H1 (cell line): ENCODE data around the gene SEPTIN5. TPM values are rescaled to one million over a fixed set of nuclear protein-coding genes. Genes with fewer than 3 reads are reported as not detected.
A peak's percentile ranks its signal among the peaks of the same experiment; 100 is the strongest.

ENCODE experiments used
- CTCF ChIA-PET: fragments of 300-600 bp; sonication (Branson Sonifier 250); formaldehyde crosslinking; loops from one replicate; lab custom pipeline; 2021; ENCODE audit not compliant: partially characterized antibody; lab: Charles Lee
- POLR2A ChIA-PET: fragments of 300-600 bp; sonication (Branson Sonifier 250); formaldehyde crosslinking; loops from one replicate; lab custom pipeline; 2021; ENCODE audit warnings: inconsistent platforms; ENCODE audit not compliant: partially characterized antibody; lab: Charles Lee
- DNase-seq, 2 experiments: peaks; one replicate each; pipeline versions ENCODE4 v3.0.0 to v3.0.0-alpha.2; 2010 to 2022; ENCODE audit warnings: low spot score in 2 of 2, low read depth in 1 of 2, mixed read lengths in 1 of 2
- FAIRE-seq: peaks from 2 replicates; lab custom pipeline; 2011; peaks lifted over from hg19 to GRCh38; lab: Jason Lieb, UNC
- H2AFZ ChIP-seq: 2 replicates; pipeline ENCODE4 v1.8.1; 2012; ENCODE audit warnings: low read length, inconsistent platforms
- H2AK5ac ChIP-seq: 2 replicates; pipeline ENCODE4 v1.6.1; 2013; ENCODE audit warnings: low read depth, low read length
- H2BK120ac ChIP-seq: replicated peaks from 2 replicates; pipeline ENCODE3; 2013; ENCODE audit warnings: low read depth, low read length, inconsistent platforms
- H2BK12ac ChIP-seq: 2 replicates; pipeline ENCODE4 v1.6.1; 2013; ENCODE audit warnings: low read depth, low read length
- H2BK15ac ChIP-seq: 2 replicates; pipeline ENCODE4 v1.6.1; 2013; ENCODE audit warnings: low read length
- H2BK20ac ChIP-seq: 2 replicates; pipeline ENCODE4 v1.6.1; 2013; ENCODE audit warnings: low read length
- H2BK5ac ChIP-seq: 2 replicates; pipeline ENCODE4 v1.6.1; 2013; ENCODE audit warnings: low read depth, low read length
- H3K14ac ChIP-seq: 2 replicates; pipeline ENCODE4 v1.6.1; 2013; ENCODE audit warnings: inconsistent platforms; ENCODE audit not compliant: insufficient read length
- H3K18ac ChIP-seq: 2 replicates; pipeline ENCODE4 v1.6.1; 2013; ENCODE audit warnings: low read length; ENCODE audit errors: extremely low read depth
- H3K23ac ChIP-seq: 2 replicates; pipeline ENCODE4 v1.6.1; 2013; ENCODE audit warnings: inconsistent platforms; ENCODE audit not compliant: insufficient read length
- H3K23me2 ChIP-seq: 2 replicates; pipeline ENCODE4 v1.6.1; 2013; ENCODE audit warnings: low read depth, low read length
- H3K27ac ChIP-seq: 2 replicates; pipeline ENCODE4 v1.6.1; 2011; ENCODE audit warnings: low read depth, low read length, inconsistent platforms
- H3K27me3 ChIP-seq, 4 experiments: replicated peaks in 1 of 4; 1 replicate in 1 of 4; 2 replicates in 3 of 4; pipeline versions ENCODE4 v1.6.1 to v1.8.1; 2011 to 2013; ENCODE audit warnings: low read length in 3 of 4, mild to moderate bottlenecking in 3 of 4, inconsistent platforms in 2 of 4, mixed read lengths in 2 of 4, moderate library complexity in 1 of 4; ENCODE audit not compliant: control insufficient read depth in 3 of 4, insufficient read depth in 3 of 4; ENCODE audit errors: extremely low read depth in 1 of 4
- H3K36me3 ChIP-seq, 4 experiments: 2 replicates each; pipeline versions ENCODE4 v1.6.1 to v1.8.1; 2011 to 2013; ENCODE audit warnings: mild to moderate bottlenecking in 4 of 4, low read length in 3 of 4, moderate library complexity in 2 of 4, control low read depth in 1 of 4, inconsistent platforms in 1 of 4; ENCODE audit not compliant: insufficient read depth in 4 of 4, control insufficient read depth in 2 of 4
- H3K4ac ChIP-seq: replicated peaks from 2 replicates; pipeline ENCODE3; 2013; ENCODE audit warnings: low read length, low read depth, mixed read lengths, inconsistent platforms; ENCODE audit not compliant: insufficient read length
- H3K4me1 ChIP-seq, 4 experiments: replicated peaks in 1 of 4; 1 replicate in 1 of 4; 2 replicates in 3 of 4; pipeline versions ENCODE4 v1.6.1 to v1.8.1; 2011 to 2013; ENCODE audit warnings: low read length in 3 of 4, inconsistent platforms in 2 of 4, mixed read lengths in 1 of 4; ENCODE audit not compliant: insufficient read depth in 4 of 4, control insufficient read depth in 3 of 4
- H3K4me2 ChIP-seq, 2 experiments: 2 replicates each; pipeline versions ENCODE4 v1.6.1 to v1.8.1; 2011 to 2013; ENCODE audit warnings: low read depth in 2 of 2, low read length in 2 of 2, control low read depth in 1 of 2, inconsistent platforms in 1 of 2, mild to moderate bottlenecking in 1 of 2; ENCODE audit not compliant: insufficient read depth in 1 of 2
- H3K4me3 ChIP-seq, 4 experiments: fragments of 200-600, 300-600 bp in 1 of 4; sonication (generic), shearing (Covaris generic), sonication (Bioruptor Twin) in 1 of 4; 2 replicates each; pipeline versions ENCODE4 v1.5.1 to v1.8.1; 2011 to 2016; ENCODE audit warnings: low read length in 4 of 4, low read depth in 3 of 4, control low read depth in 2 of 4, inconsistent platforms in 2 of 4, mild to moderate bottlenecking in 2 of 4, mixed read lengths in 1 of 4, moderate library complexity in 1 of 4; ENCODE audit not compliant: insufficient read depth in 2 of 4; ENCODE audit errors: extremely low read depth in 1 of 4
- H3K56ac ChIP-seq: replicated peaks from 2 replicates; pipeline ENCODE3; 2013; ENCODE audit warnings: low read depth, mild to moderate bottlenecking, mixed read lengths, low read length, inconsistent platforms; ENCODE audit not compliant: insufficient read length
- H3K79me1 ChIP-seq: 2 replicates; pipeline ENCODE4 v1.6.1; 2013; ENCODE audit warnings: low read depth, low read length, control low read depth
- H3K79me2 ChIP-seq, 2 experiments: 2 replicates each; pipeline versions ENCODE4 v1.6.1 to v1.8.1; 2012 to 2013; ENCODE audit warnings: low read length in 2 of 2, mild to moderate bottlenecking in 2 of 2, inconsistent platforms in 1 of 2; ENCODE audit not compliant: insufficient read depth in 2 of 2, control insufficient read depth in 1 of 2
- H3K9ac ChIP-seq, 4 experiments: replicated peaks in 1 of 4; 1 replicate in 1 of 4; 2 replicates in 3 of 4; pipeline versions ENCODE4 v1.6.1 to v1.8.1; 2011 to 2013; ENCODE audit warnings: low read depth in 3 of 4, low read length in 3 of 4, control low read depth in 2 of 4, mild to moderate bottlenecking in 2 of 4, moderate library complexity in 2 of 4, inconsistent platforms in 1 of 4; ENCODE audit errors: extremely low read depth in 1 of 4
- H3K9me3 ChIP-seq, 2 experiments: 2 replicates each; pipeline versions ENCODE4 v1.6.1 to v1.8.1; 2012 to 2013; ENCODE audit warnings: mild to moderate bottlenecking in 2 of 2, moderate library complexity in 2 of 2, control low read depth in 1 of 2, inconsistent platforms in 1 of 2, low read depth in 1 of 2, low read length in 1 of 2, mixed read lengths in 1 of 2; ENCODE audit not compliant: insufficient read depth in 2 of 2
- H4K20me1 ChIP-seq, 2 experiments: replicated peaks in 1 of 2; 2 replicates each; pipeline versions ENCODE3 to v1.8.1; 2011 to 2013; ENCODE audit warnings: inconsistent platforms in 2 of 2, low read length in 2 of 2, mild to moderate bottlenecking in 1 of 2; ENCODE audit not compliant: insufficient read depth in 2 of 2, control insufficient read depth in 1 of 2
- H4K5ac ChIP-seq: 2 replicates; pipeline ENCODE4 v1.6.1; 2013; ENCODE audit warnings: low read length, low read depth, mixed read lengths, inconsistent platforms; ENCODE audit not compliant: insufficient read length
- H4K8ac ChIP-seq: 2 replicates; pipeline ENCODE4 v1.8.0; 2013; ENCODE audit warnings: mild to moderate bottlenecking, moderate library complexity, low read length, inconsistent platforms; ENCODE audit not compliant: insufficient read depth; ENCODE audit errors: extremely low read depth
- H4K91ac ChIP-seq: replicated peaks from 2 replicates; pipeline ENCODE3; 2013; ENCODE audit warnings: low read length, mixed read lengths, inconsistent platforms; ENCODE audit not compliant: insufficient read length
- CHD2 ChIP-seq: IDR thresholded peaks from 2 replicates; pipeline ENCODE4 v1.6.1; 2012; ENCODE audit warnings: low read length, improper control_type of control experiment
- TAF7 ChIP-seq: optimal IDR thresholded peaks from 2 replicates; pipeline ENCODE3; 2011; ENCODE audit warnings: low read depth, mild to moderate bottlenecking, inconsistent platforms, low read length, moderate library complexity, borderline replicate concordance
- WGBS, 2 experiments: shearing (Covaris generic) in 1 of 2; methylation state at CpG; one replicate each; pipeline versions ENCODE4 v1.1.6 to v1.1.7; 2013 to 2015; ENCODE audit warnings: low lambda C conversion rate in 2 of 2, mixed read lengths in 2 of 2, inconsistent platforms in 1 of 2, low coverage in 1 of 2, missing lambda C conversion rate in 1 of 2; ENCODE audit not compliant: insufficient replicate concordance in 2 of 2, insufficient coverage in 1 of 2, insufficient read length in 1 of 2; ENCODE audit errors: extremely low coverage in 1 of 2, missing lambda C conversion rate in 1 of 2; 5-methylcytosine and 5-hydroxymethylcytosine counted together
- polyA plus RNA-seq, 7 experiments: library from polyadenylated mRNA; depleted of rRNA in 3 of 7; stranded (reverse) in 5 of 7; unstranded in 2 of 7; fragments of >200 nt in 5 of 7; fragments of 200-250 nt in 2 of 7; gene quantifications; 1 replicate in 5 of 7; 2 replicates in 1 of 7; 4 replicates in 1 of 7; pipeline versions ENCODE4 v1.2.1 to v1.2.3, GENCODE V29; 2011 to 2013; ENCODE audit warnings: missing spikeins in 2 of 7, mixed read lengths in 2 of 7
- total RNA-seq: library from RNA; stranded (reverse); fragmentation: NEBNext Ultra II Directional; extraction: Animal tissue kit (Norgen Biotek cat#: 25700); gene quantifications from 2 replicates; pipeline ENCODE4 v1.2.1, GENCODE V29; 2021

The SEPTIN5 gene
- total and polyA plus RNA-seq, 2 of the 8 experiments (the other 6 are each of a cell fraction or from before 2014, with no cell fraction given): 6.0 to 8.6 TPM

- Histone ChIP-seq H3K56ac (no peak overlapping the region), H2BK15ac (no peak overlapping the region; the same call in 1 of the 2 replicates), H3K27me3 (peaks cover 90 to 99% (median 96%) of the 10 kb centered on the region in 4 experiments), H2BK120ac (no peak overlapping the region), H4K5ac (no peak overlapping the region), H2BK5ac (peak overlapping the region; percentile 44; the same call in 1 of the 2 replicates), H3K79me2 (no peaks in the 10 kb centered on the region), H4K20me1 (peaks cover 14 to 32% of the 10 kb centered on the region in 2 experiments), H3K36me3 (peaks cover 0 to 8% (median 0%) of the 10 kb centered on the region in 4 experiments; a peak in 1 of 8 replicates), H3K79me1 (no peaks in the 10 kb centered on the region), H2BK20ac (no peak overlapping the region), H3K23ac (no peak overlapping the region), H3K4me2 (peak overlapping the region; percentile 62 to 66), H3K9me3 (no peaks in the 10 kb centered on the region), H3K4me3 (peak overlapping the region; percentile 10 to 48 (median 12); a peak in 5 of 8 replicates), H3K9ac (no peak overlapping the region), H4K91ac (no peak overlapping the region), H3K23me2 (peaks cover 4% of the 10 kb centered on the region; the same call in 1 of the 2 replicates), H3K14ac (no peak overlapping the region), H3K27ac (no peak overlapping the region), H3K4me1 (peaks cover 0 to 47% (median 33%) of the 10 kb centered on the region in 4 experiments; a peak in 6 of 7 replicates), H3K4ac (peak overlapping the region; percentile 53), H4K8ac (peak overlapping the region; percentile 40; the same call in 1 of the 2 replicates), H2AK5ac (no peak overlapping the region), H3K18ac (peak overlapping the region; percentile 87), H2AFZ (no peak overlapping the region), H2BK12ac (0 out of 2 replicates have a peak overlapping the region, but pooled peaks have one; percentile 62)
- DNase-seq: peak in 1 of 2 experiments; percentile 84
- no peak for FAIRE-seq
- ChIA-PET CTCF (interaction anchor here (0.7 to 5.6 kb wide), 7 partner anchors 12 to 157 kb away, joined by 3 to 48 read pairs (median 3); no protein-coding TSS in a partner anchor), POLR2A (interaction anchor here (1.1 to 3.1 kb wide), 2 partner anchors 10 to 42 kb away, joined by 3 to 21 read pairs; partner anchors contain the start of gene GP1BB)
- 6% methylated on average over 38 of the region's 83 CpGs; no CpG with 5 or more reads in 1 of the 2 experiments for WGBS, 2 experiments
- TF ChIP-seq CHD2 (no peak), TAF7 (no peak)
Measured at GRCh38 chr22:19765477-19766239, 51.4 kb downstream of the SEPTIN5 start.
